Measurements from ENCODE around the gene ADGRL2.

GRCh38 chr1:81990241-81990640 is 189.5 kb downstream of the ADGRL2 start:
- TF ChIP-seq POLR2AphosphoS5 (IDR thresholded peaks at IDR 0.05) (no peak), REST (IDR thresholded peaks at IDR 0.05; ENCODE audit: borderline replicate concordance) (no peak)

All from neural cell (in vitro differentiated cells).